GM19468 (cell line): ENCODE data around the gene ST14.
"Not testable (repeated sequence)": the region's sequence is repeated elsewhere in the genome, so short reads cannot be mapped to it uniquely, and the experiment has no call there.

Experiments
- ATAC-seq: cut with Tn5 transposase; IDR thresholded peaks from one replicate; pipeline ENCODE4 v1.9.1; 2021; ENCODE audit warnings: mild to moderate bottlenecking, moderate library complexity, moderate number of reproducible peaks; ENCODE audit not compliant: unreplicated experiment; ENCODE audit errors: extremely low read depth

Gene ST14

DNA sequence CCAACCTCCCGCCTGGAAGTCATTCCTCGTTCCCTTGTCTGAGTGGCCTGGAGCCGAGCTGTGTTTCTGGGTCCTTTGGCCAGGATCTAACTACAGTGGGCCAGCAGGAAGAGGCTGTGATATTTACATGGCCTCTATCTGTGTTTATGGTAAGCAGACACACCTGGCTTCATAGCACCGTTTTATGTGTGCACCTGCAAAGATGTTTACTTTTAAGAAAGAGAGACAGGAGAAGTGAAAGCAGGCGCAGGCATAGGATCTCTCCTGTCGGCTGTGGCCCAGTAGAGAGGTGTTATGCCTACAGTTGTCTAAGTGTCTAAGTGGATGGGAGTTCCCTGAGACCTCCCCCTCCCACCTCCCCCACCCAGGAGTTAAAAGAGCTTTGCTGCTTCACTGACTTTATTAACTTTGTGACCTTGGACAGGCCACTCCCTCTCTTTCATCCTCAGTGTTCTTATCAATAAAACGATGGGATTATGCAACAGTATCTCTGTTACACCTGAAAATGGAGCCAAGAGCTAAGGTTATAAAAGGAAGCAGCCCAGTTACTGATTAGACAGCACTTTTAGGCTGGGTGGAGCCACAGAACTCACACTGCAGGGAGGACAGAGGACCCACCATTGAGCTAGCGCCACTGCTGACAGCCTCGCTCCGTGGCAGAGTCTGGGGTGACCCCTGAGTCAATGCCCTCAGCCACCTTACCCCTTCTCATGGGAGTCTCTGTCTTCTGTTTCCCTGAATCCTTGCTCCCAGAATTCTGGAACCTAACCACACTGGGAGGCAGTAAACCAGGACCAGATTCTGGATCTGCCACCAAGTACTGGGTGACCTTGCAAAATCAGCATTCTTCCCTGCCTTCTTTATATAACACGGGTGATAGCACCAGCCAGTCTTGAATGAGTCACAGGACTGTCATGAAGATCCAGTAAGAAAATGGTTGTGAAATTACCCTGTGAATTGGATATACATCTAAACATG, 22.0 kb downstream of the ST14 start:
- ATAC-seq, result peak; percentile 13

DNA sequence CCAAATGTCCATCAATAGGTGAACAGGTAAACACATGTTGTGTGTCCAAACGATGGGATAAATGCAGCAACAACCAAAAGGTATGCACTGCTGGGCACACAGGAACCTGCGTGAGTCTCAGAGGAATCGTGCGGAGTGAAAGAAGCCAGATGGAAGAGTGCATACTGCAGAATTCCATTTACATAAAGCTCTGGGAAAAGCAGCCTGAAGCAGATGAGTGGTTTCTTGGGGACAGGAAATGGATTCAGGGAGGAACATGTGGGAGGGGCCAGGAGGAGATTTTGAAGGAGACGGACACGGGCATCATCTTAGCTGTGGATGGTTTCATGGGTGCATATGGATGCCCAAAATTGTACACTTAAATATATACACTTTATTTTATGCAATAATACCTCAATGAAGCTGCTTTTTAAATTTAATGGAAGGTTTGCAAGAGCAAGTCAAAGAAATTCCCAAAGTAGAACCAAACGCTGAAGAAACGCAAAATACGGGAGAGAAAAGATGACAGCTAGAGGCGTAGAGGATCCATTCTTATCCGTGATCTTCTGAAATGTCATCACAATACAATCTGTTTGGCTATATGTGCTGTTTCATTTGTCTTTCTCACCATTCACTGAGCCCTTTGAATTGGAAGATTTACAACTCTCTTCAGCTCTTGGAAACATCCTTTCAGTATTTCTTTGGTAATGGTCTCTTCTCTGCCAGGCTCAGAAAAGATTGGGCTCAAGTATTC, 24.5 kb downstream of the ST14 start:
- no peak for ATAC-seq

DNA sequence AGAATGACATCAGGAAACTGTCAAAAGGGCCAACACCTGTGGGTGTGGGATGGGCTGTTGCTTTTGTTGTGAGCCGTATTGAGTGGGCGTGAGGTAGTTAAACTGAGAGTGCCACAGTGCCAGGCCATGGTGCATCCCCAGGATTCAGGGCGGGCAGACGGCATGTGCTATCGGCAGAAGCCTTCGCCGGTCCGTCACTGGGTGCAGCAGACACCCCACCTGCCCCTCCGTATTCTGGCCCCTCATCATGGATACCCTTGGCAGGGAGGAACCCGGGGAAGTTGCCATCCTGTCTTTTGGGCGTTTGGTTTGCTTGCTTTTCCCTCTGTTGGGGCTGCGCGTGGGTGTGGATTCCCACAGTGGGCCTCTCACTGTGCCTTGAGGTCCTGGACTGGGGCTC, 27.5 kb downstream of the ST14 start:
- no peak for ATAC-seq

- ATAC-seq, result no peak
These were observed 28.5 kb downstream of the ST14 start for GRCh38 chr11:130188047-130188446.

DNA sequence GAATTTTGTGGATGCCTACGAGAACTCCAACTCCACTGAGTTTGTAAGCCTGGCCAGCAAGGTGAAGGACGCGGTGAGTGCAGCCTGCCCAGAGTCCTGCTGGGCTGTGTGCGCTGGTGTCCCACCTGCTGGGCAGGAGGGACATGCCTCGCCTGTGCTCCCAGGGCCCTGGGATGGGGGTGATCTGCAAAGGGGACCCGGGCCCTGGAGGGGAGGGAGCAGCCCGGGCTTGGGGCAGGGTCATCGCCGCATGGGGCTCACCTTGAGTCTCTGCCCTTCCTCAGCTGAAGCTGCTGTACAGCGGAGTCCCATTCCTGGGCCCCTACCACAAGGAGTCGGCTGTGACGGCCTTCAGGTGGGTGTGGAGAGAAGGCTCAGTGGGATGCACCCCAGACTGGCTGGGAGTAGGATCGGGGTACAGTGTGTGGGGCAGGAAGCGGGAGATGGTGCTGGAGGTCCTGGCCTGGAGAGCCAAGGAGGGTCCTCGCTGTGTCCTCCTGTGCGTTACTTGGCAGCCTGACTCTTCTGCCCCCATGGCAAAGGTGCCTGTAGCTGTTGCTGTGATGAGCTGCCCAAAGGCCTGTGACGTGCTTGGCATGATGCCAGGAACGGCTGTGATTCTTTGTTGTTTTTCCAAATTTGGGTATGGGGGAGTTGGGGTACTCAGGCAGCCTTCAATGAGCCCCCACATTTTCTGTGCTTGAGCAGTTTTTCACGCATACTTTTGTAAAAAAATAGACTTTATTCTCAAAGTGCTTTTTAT, 29.2 kb downstream of the ST14 start:
- no peak for ATAC-seq

GRCh38 chr11:130189492-130190210, 30.1 kb downstream of the ST14 start:
- no peak for ATAC-seq

GRCh38 chr11:130190371-130190881, 30.8 kb downstream of the ST14 start:
- ATAC-seq, result no peak

DNA sequence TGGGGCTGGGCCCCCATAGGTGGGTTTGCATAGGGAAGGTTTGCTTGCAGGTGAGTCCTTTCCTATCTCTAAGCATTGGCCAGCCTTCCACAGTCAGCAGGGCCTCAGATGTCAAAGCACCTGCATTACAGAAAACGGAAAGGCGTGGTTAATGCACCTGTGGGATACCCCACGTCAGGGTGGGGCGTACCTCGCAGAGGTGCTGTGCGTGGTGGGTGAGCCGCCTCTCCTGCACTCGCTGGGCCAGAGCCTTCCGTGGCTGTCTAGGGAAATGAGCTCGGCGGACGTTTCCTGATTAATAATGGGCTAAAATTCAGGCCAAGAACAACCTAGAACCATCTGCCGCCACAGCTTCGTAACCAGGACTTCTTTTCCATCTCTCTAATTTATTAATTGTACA, 32.3 kb downstream of the ST14 start:
- ATAC-seq, result no peak

GRCh38 chr11:130192845-130193267, 33.3 kb downstream of the ST14 start:
- no peak for ATAC-seq

DNA sequence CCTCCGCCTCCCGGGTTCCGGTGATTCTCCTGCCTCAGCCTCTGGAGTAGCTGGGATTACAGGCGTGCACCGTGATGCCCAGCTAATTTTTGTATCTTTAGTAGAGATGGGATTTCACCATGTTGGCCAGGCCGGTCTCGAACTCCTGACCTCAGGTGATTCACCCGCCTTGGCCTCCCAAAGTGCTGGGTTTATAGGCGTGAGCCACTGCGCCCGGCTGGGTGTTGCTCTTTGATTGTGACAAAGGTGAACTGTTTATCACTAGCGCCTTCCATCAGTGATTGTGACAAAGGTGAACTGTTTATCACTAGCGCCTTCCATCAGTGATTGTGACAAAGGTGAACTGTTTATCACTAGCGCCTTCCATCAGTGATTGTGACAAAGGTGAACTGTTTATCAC, 34.0 kb downstream of the ST14 start:
- not testable (repeated sequence) for ATAC-seq

- no peak for ATAC-seq
These were observed 34.9 kb downstream of the ST14 start for GRCh38 chr11:130194241-130195023.

DNA sequence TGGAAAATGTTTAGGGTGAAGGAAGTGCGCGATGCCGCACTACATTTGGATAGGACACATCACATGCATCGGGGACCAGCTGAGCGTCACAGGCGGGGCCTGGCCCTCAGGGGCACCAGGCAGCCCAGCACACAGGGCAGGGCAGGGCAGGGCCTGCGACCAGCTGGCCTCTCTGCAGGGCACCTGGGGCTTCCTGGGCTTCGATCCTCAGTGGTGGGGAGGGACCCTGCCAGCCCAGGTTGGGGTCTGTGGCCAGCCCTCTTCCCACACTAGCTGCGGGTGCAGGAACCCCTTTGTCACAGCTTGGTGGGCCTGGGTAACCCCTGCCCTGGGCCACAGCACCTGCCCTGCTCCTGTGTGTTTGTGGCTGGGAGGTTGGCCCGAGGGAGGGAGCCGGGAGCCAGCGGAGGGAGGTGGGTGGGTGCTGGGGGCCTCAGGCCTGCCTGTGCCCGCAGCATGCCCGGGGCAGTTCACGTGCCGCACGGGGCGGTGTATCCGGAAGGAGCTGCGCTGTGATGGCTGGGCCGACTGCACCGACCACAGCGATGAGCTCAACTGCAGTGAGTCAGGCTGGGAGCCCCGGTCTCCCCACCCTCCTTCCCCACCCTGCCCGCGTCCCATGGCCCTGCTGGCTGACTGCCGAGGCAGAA, 37.9 kb downstream of the ST14 start:
- ATAC-seq, result no peak

DNA sequence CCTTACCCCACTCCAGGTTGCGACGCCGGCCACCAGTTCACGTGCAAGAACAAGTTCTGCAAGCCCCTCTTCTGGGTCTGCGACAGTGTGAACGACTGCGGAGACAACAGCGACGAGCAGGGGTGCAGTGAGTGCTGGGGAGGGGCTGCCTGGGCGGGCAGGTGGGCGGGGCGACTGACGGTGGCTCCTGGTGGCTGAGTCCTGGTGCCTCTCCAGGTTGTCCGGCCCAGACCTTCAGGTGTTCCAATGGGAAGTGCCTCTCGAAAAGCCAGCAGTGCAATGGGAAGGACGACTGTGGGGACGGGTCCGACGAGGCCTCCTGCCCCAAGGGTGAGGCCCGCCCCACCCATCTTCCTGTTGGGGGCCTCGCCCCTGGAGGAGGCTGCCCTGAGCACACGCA, 38.7 kb downstream of the ST14 start:
- no peak for ATAC-seq

DNA sequence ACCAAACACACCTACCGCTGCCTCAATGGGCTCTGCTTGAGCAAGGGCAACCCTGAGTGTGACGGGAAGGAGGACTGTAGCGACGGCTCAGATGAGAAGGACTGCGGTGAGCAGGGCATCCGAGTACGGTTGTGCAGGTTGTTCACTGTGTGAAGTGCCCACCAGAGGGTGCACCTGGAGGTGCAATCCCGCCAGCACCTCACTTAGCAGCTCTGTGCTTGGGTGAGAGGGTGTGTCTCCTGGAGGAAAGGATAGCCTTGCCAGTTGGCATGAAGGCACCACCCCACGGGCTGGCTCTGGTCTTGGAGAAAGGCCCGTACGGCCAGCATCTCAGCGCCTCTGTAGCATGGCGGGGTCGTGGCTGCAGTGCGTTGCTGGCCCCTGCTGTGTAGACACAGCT, 39.4 kb downstream of the ST14 start:
- no peak for ATAC-seq

DNA sequence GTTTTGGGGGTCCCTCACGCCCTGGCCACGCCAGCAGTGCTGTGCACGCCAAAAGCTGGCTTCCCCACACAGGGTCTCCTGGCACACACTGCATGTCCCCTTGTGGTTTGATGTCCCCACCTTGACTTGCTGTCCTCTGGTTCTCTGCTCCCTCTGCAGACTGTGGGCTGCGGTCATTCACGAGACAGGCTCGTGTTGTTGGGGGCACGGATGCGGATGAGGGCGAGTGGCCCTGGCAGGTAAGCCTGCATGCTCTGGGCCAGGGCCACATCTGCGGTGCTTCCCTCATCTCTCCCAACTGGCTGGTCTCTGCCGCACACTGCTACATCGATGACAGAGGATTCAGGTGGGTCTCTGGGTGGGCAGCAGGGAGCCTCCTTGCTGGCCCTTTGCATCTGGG, 40.2 kb downstream of the ST14 start:
- no peak for ATAC-seq

DNA sequence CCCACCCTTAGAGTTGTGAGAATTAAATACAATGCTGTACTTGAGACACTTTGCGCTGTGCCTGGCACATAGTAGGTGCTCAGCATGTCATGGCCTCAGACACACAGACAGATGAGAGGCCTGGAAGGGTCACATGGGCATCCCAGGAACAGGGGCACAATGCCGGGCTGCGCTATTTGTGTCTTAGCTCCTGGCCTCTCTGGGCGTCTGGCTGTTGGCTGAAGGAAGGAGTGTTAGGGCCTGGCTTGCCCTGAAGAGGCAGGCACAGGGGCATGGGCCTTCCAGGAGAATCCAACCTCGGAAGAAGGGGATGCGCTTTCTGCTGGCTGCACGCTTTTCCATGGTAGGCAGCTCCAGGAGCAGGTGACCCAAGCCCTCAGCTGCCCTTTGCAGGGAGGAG, 41.4 kb downstream of the ST14 start:
- no peak for ATAC-seq

GRCh38 chr11:130202009-130202817, 42.6 kb downstream of the ST14 start:
- no peak for ATAC-seq
